ENCODE results near the gene THBS3. TPM values are rescaled to one million over a fixed set of nuclear protein-coding genes. Genes with fewer than 3 reads are reported as not detected.
A peak's percentile ranks its signal among the peaks of the same experiment; 100 is the strongest.

The THBS3 gene
- total RNA-seq, 1 experiment from 2014 or later, result 35.9 TPM

GRCh38 chr1:155241841-155242264 lies 34.2 kb upstream of the THBS3 start:
- ChIA-PET POLR2A (interaction anchor here (1.0 kb wide), 1 partner anchor 48 kb away, joined by 4 read pairs; no protein-coding TSS in a partner anchor), CTCF (interaction anchor here (0.6 kb wide), 1 partner anchor 9 kb away, joined by 3 read pairs; no protein-coding TSS in a partner anchor)
- TF ChIP-seq REST (IDR thresholded peaks at IDR 0.05; ENCODE audit: insufficient read depth in 1 of 2, low read depth in 2 of 2, low read length in 1 of 2), result no peak
- TF ChIP-seq CTCF (IDR thresholded peaks at IDR 0.05), result no peak
- no peak for TF ChIP-seq SIN3A (IDR thresholded peaks at IDR 0.05; ENCODE audit: borderline replicate concordance, insufficient read depth, low read depth, low read length)
- TF ChIP-seq TCF7L2 (IDR thresholded peaks at IDR 0.05; ENCODE audit: low read depth, low read length), result no peak
- TF ChIP-seq POLR2AphosphoS5 (IDR thresholded peaks at IDR 0.05; ENCODE audit: low read depth, low read length), result no peak
- DNase-seq (ENCODE audit: low read depth, low spot score) (no peak), ATAC-seq (no peak)
- no peaks in the 10 kb centered on the region for H3K9me3 ChIP-seq (ENCODE audit: control insufficient read depth, insufficient read depth, low read depth, low read length)
- in situ Hi-C loops (cut with HindIII; ENCODE audit: low pct_unique_long_range_greater_than_20kb, low sequenced_read_pairs) (no loop called here), intact Hi-C loops (cut with micrococcal nuclease; ENCODE audit: unreplicated experiment) (no loop called here)
- no peaks in the 10 kb centered on the region for H3K36me3 ChIP-seq (ENCODE audit: control insufficient read depth, insufficient read depth, low read length)
- H3K4me3 ChIP-seq (ENCODE audit: low read depth in 2 of 2, low read length in 2 of 2), result no peak overlapping the region
- H3K27ac ChIP-seq (ENCODE audit: low read length), result peak overlapping the region; percentile 72; the same call in 1 of the 2 replicates
- no peaks in the 10 kb centered on the region for H3K27me3 ChIP-seq (ENCODE audit: control insufficient read depth, insufficient read depth, low read length)
- BruUV-seq (replicated peaks), result no TSS peak
- H3K4me1 ChIP-seq (ENCODE audit: control insufficient read depth, insufficient read depth, low read length), result peaks cover 24% of the 10 kb centered on the region

- peak overlapping the region; percentile 41 to 64 for H3K4me3 ChIP-seq (ENCODE audit: low read depth in 2 of 2, low read length in 2 of 2)
- no peaks in the 10 kb centered on the region for H3K9me3 ChIP-seq (ENCODE audit: control insufficient read depth, insufficient read depth, low read depth, low read length)
- peak overlapping the region; percentile 72 for H3K27ac ChIP-seq (ENCODE audit: low read length)
- in situ Hi-C loops (cut with HindIII; ENCODE audit: low pct_unique_long_range_greater_than_20kb, low sequenced_read_pairs) (no loop called here), intact Hi-C loops (cut with micrococcal nuclease; ENCODE audit: unreplicated experiment) (no loop called here)
- DNase-seq (ENCODE audit: low read depth, low spot score), result no peak
- H3K36me3 ChIP-seq (ENCODE audit: control insufficient read depth, insufficient read depth, low read length), result no peaks in the 10 kb centered on the region
- CTCF ChIA-PET, result interaction anchor here (0.6 kb wide), 1 partner anchor 62 kb away, joined by 4 read pairs; no protein-coding TSS in a partner anchor
- ATAC-seq, result peak; percentile 57
- peaks cover 24% of the 10 kb centered on the region for H3K4me1 ChIP-seq (ENCODE audit: control insufficient read depth, insufficient read depth, low read length)
- no TSS peak for BruUV-seq (replicated peaks)
- POLR2A ChIA-PET, result interaction anchor here (1.0 kb wide), 1 partner anchor 47 kb away, joined by 4 read pairs; no protein-coding TSS in a partner anchor
- TF ChIP-seq POLR2AphosphoS5 (IDR thresholded peaks at IDR 0.05; ENCODE audit: low read depth, low read length), result peak; percentile 47; the same call in 1 of the 2 replicates
- TF ChIP-seq TCF7L2 (IDR thresholded peaks at IDR 0.05; ENCODE audit: low read depth, low read length), result no peak
- TF ChIP-seq SIN3A (IDR thresholded peaks at IDR 0.05; ENCODE audit: borderline replicate concordance, insufficient read depth, low read depth, low read length), result peak; percentile 80; the same call in 1 of the 2 replicates
- TF ChIP-seq REST (IDR thresholded peaks at IDR 0.05; ENCODE audit: insufficient read depth in 1 of 2, low read depth in 2 of 2, low read length in 1 of 2), result no peak
- TF ChIP-seq CTCF (IDR thresholded peaks at IDR 0.05), result no peak
- no peaks in the 10 kb centered on the region for H3K27me3 ChIP-seq (ENCODE audit: control insufficient read depth, insufficient read depth, low read length)
Observed at GRCh38 chr1:155241069-155241679, 33.5 kb upstream of the THBS3 start.
